SK-N-MC (cell line): ENCODE results near the gene TESK1.

Experiments used
- DNase-seq: peaks from one replicate; pipeline ENCODE4 v3.0.0-alpha.2; 2011; ENCODE audit warnings: low read depth, low spot score
- H3K27ac ChIP-seq: fragments of 200-600 bp; sonication (generic); 2 replicates; pipeline ENCODE4 v1.5.1; 2016; ENCODE audit warnings: mixed run types
- H3K36me3 ChIP-seq: fragments of 200-600 bp; sonication (generic); 2 replicates; pipeline ENCODE4 v1.6.1; 2017; ENCODE audit warnings: antibody characterized with exemption, low read length, mixed read lengths; ENCODE audit not compliant: insufficient read depth
- H3K4me3 ChIP-seq: fragments of 200-600 bp; sonication (generic); 2 replicates; pipeline ENCODE4 v1.5.1; 2016
- H3K9ac ChIP-seq: fragments of 200-600 bp; sonication (generic); 2 replicates; pipeline ENCODE4 v1.8.0; 2017; ENCODE audit warnings: mixed run types, mixed read lengths; ENCODE audit not compliant: insufficient read length
- H3K9me3 ChIP-seq: fragments of 200-600 bp; sonication (generic); 2 replicates; pipeline ENCODE4 v1.6.1; 2017; ENCODE audit warnings: low read depth, mild to moderate bottlenecking, antibody characterized with exemption, low read length, moderate library complexity, mixed read lengths
- EZH2 ChIP-seq: fragments of 200-600 bp; sonication (generic); IDR thresholded peaks from one replicate; pipeline ENCODE4 v1.6.1; 2017; ENCODE audit warnings: antibody characterized with exemption
- FOXP2 ChIP-seq: optimal IDR thresholded peaks from 2 replicates; pipeline ENCODE3; 2011; ENCODE audit warnings: mild to moderate bottlenecking, moderate library complexity; ENCODE audit not compliant: insufficient read depth; ENCODE audit errors: extremely low read length, control extremely low read depth
- POLR2AphosphoS5 ChIP-seq: IDR thresholded peaks from 2 replicates; pipeline ENCODE4 v1.6.1; 2012; ENCODE audit warnings: mild to moderate bottlenecking, low read depth, low read length, borderline replicate concordance

TESK1 gene

GRCh38 chr9:35598866-35599590 is 6.0 kb upstream of the TESK1 start:
- Histone ChIP-seq H3K36me3 (no peaks in the 10 kb centered on the region), H3K4me3 (no peak overlapping the region), H3K9me3 (no peaks in the 10 kb centered on the region), H3K27ac (no peak overlapping the region), H3K9ac (no peak overlapping the region)
- DNase-seq, result no peak
- TF ChIP-seq FOXP2 (no peak), EZH2 (no peak), POLR2AphosphoS5 (no peak)

GRCh38 chr9:35599763-35600604 is 5.1 kb upstream of the TESK1 start:
- H3K27ac ChIP-seq, result no peak overlapping the region
- no peak overlapping the region for H3K9ac ChIP-seq
- H3K4me3 ChIP-seq, result no peak overlapping the region
- no peak for DNase-seq
- H3K9me3 ChIP-seq, result no peaks in the 10 kb centered on the region
- no peaks in the 10 kb centered on the region for H3K36me3 ChIP-seq
- TF ChIP-seq EZH2 (no peak), FOXP2 (no peak), POLR2AphosphoS5 (no peak)

- Histone ChIP-seq H3K4me3 (peak overlapping the region; percentile 88), H3K9ac (peak overlapping the region; percentile 89), H3K36me3 (no peaks in the 10 kb centered on the region; the same call in 1 of the 2 replicates), H3K9me3 (no peaks in the 10 kb centered on the region), H3K27ac (peak overlapping the region; percentile 92)
- DNase-seq, result no peak
- TF ChIP-seq POLR2AphosphoS5 (no peak), FOXP2 (no peak), EZH2 (no peak)
These were observed 1.5 kb upstream of the TESK1 start for GRCh38 chr9:35603506-35603985.

GRCh38 chr9:35603986-35604577 is 980 bp upstream of the TESK1 start:
- Histone ChIP-seq H3K9ac (peak overlapping the region; percentile 89), H3K36me3 (no peaks in the 10 kb centered on the region; the same call in 1 of the 2 replicates)
- peak; percentile 95 for DNase-seq

GRCh38 chr9:35605351-35606137 is 482 bp downstream of the TESK1 start:
- DNase-seq, result no peak
- H3K9ac ChIP-seq, result peak overlapping the region; percentile 67
- H3K4me3 ChIP-seq, result peak overlapping the region; percentile 82
- no peaks in the 10 kb centered on the region for H3K9me3 ChIP-seq
- no peak for TF ChIP-seq EZH2
- TF ChIP-seq POLR2AphosphoS5, result no peak
- no peak for TF ChIP-seq FOXP2
- peaks cover 3% of the 10 kb centered on the region; the same call in 1 of the 2 replicates for H3K36me3 ChIP-seq
- H3K27ac ChIP-seq, result no peak overlapping the region

More at GRCh38 chr9:35603986-35604577, 980 bp upstream of the TESK1 start:
- Histone ChIP-seq H3K4me3 (peak overlapping the region; percentile 88), H3K9me3 (no peaks in the 10 kb centered on the region), H3K27ac (peak overlapping the region; percentile 92)
- no peak for TF ChIP-seq FOXP2
- TF ChIP-seq POLR2AphosphoS5, result peak; percentile 93

GRCh38 chr9:35606138-35606504 is 1.1 kb downstream of the TESK1 start:
- H3K36me3 ChIP-seq, result peaks cover 3% of the 10 kb centered on the region; the same call in 1 of the 2 replicates
- no peak for DNase-seq
- TF ChIP-seq FOXP2, result no peak
- no peak for TF ChIP-seq EZH2
- no peak for TF ChIP-seq POLR2AphosphoS5
- peak overlapping the region; percentile 82 for H3K4me3 ChIP-seq
- H3K27ac ChIP-seq, result no peak overlapping the region
- H3K9me3 ChIP-seq, result no peaks in the 10 kb centered on the region
- H3K9ac ChIP-seq, result peak overlapping the region; percentile 67

- Histone ChIP-seq H3K9ac (no peak overlapping the region), H3K4me3 (no peak overlapping the region), H3K9me3 (no peaks in the 10 kb centered on the region), H3K27ac (no peak overlapping the region), H3K36me3 (peaks cover 3% of the 10 kb centered on the region; the same call in 1 of the 2 replicates)
- DNase-seq, result no peak
- TF ChIP-seq POLR2AphosphoS5, result no peak
- no peak for TF ChIP-seq EZH2
- TF ChIP-seq FOXP2, result no peak
These were observed 1.7 kb downstream of the TESK1 start for GRCh38 chr9:35606726-35607125.
